COLO668 (cell line): ENCODE results near the gene STARD10.

Source experiments
- DNase-seq: peaks from one replicate; lab custom pipeline; 2025; ENCODE audit not compliant: unreplicated experiment; lab: John Stamatoyannopoulos, UW

The STARD10 gene

GRCh38 chr11:72712168-72712751 lies 81.6 kb downstream of the STARD10 start:
- no peak for DNase-seq

- DNase-seq, result no peak
These were observed 82.7 kb downstream of the STARD10 start for GRCh38 chr11:72711141-72711540.

GRCh38 chr11:72710278-72710677 lies 83.6 kb downstream of the STARD10 start:
- no peak for DNase-seq

- DNase-seq, result no peak
These were observed 84.2 kb downstream of the STARD10 start for GRCh38 chr11:72709478-72710238.

- no peak for DNase-seq
These were observed 86.8 kb downstream of the STARD10 start for GRCh38 chr11:72707032-72707431.

GRCh38 chr11:72706579-72706978 lies 87.3 kb downstream of the STARD10 start:
- DNase-seq, result no peak

- no peak for DNase-seq
These were observed 88.1 kb downstream of the STARD10 start for GRCh38 chr11:72705442-72706365.

GRCh38 chr11:72704783-72705265 lies 89.0 kb downstream of the STARD10 start:
- DNase-seq, result no peak
